GM08714 (cell line): ENCODE results near the gene TRIM13.
"Not testable (repeated sequence)": the region's sequence is repeated elsewhere in the genome, so short reads cannot be mapped to it uniquely, and the experiment has no call there.

Source experiments
- H3K4me3 ChIP-seq: fragments of 200-500 bp; sonication (Bioruptor generic); 2 replicates; pipeline ENCODE4 v1.5.1; 2014; ENCODE audit warnings: mild to moderate bottlenecking, low read length, inconsistent platforms
- ZNF274 ChIP-seq: IDR thresholded peaks from 2 replicates; pipeline ENCODE4 v1.6.1; 2012; ENCODE audit warnings: mild to moderate bottlenecking, low read depth, low read length

The TRIM13 gene

DNA sequence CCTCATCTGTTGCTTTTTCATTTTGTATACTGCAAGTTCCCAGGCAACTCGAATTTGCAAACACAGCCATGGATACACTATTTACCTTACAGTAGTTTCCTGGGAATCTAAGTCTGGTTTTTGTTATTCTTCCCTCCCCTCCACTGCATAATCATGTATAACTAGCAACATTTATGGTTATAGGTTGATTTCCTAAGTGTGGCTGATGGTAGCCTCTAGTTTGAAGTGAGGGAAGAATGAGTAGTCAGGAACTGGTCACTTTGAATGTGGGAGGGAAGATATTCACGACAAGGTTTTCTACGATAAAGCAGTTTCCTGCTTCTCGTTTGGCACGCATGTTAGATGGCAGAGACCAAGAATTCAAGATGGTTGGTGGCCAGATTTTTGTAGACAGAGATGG, 18.4 kb downstream of the TRIM13 start, which contains the start of gene KCNRG:
KCNRG (plus strand) TSS at position 187 of the 400 bp plus-strand sequence; CDS start at position 237, 50 bp downstream.
- TF ChIP-seq ZNF274: no peak
- no peak within 1 kb of the TSS for H3K4me3 ChIP-seq

DNA sequence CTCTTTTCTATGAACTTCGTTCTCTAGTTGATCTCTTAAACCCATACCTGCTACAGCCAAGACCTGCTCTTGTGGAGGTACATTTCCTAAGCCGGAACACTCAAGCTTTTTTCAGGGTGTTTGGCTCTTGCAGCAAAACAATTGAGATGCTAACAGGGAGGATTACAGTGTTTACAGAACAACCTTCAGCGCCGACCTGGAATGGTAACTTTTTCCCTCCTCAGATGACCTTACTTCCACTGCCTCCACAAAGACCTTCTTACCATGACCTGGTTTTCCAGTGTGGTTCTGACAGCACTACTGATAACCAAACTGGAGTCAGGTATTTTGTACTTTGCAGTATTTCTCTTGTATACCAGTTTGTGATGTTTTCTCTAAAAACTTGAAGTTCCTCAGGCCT, 18.9 kb downstream of the TRIM13 start:
- no peak overlapping the region for H3K4me3 ChIP-seq
- no peak for TF ChIP-seq ZNF274

DNA sequence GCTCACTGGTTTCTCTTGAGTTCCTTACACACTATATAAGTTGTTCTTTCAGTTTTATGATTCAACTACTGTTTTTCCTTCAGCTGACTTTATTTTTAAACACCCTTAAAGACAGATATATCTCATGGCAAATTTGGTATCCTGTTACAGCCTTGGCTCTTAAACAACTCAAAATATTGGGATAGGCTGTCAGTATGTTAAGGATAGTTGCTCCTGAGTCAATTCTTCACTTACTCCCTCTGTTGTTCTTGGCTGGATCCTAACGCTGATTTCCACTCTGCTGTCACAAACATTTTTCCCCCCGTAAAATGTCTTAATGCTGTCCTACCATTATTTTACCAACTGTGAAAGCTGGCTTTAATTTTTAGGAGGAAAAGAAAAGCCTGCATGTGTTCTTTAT, 19.6 kb downstream of the TRIM13 start:
- H3K4me3 ChIP-seq: no peak overlapping the region
- no peak for TF ChIP-seq ZNF274

GRCh38 chr13:50017819-50018218, 21.0 kb downstream of the TRIM13 start:
- no peak for TF ChIP-seq ZNF274
- no peak overlapping the region for H3K4me3 ChIP-seq

- H3K4me3 ChIP-seq: no peak overlapping the region
- TF ChIP-seq ZNF274: no peak
Observed at GRCh38 chr13:50025436-50025835, 28.6 kb downstream of the TRIM13 start.

- no peak overlapping the region for H3K4me3 ChIP-seq
- TF ChIP-seq ZNF274: no peak
Observed at GRCh38 chr13:50026788-50027473, 30.1 kb downstream of the TRIM13 start.

- no peak overlapping the region for H3K4me3 ChIP-seq
- no peak for TF ChIP-seq ZNF274
Observed at GRCh38 chr13:50030315-50030714, 33.5 kb downstream of the TRIM13 start.

DNA sequence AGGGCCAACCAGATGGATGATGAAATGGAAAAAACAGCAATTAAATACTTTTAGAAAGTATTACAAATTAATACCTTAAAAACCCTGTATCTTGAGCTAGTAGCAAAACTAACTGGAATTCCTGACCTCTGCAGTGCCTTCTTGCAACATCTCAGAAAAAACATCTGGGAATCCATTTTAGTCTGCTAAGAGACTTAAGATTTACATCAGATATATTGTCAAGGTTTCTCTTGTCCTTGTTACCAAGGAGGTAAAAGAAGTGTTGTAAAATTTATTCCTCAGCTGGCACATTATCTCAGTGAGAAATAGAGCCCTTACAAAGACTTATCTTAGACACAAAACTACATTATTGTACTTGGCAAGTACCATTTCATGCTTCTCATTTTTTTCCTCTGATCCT, 36.9 kb downstream of the TRIM13 start:
- no peak for TF ChIP-seq ZNF274
- H3K4me3 ChIP-seq: no peak overlapping the region

DNA sequence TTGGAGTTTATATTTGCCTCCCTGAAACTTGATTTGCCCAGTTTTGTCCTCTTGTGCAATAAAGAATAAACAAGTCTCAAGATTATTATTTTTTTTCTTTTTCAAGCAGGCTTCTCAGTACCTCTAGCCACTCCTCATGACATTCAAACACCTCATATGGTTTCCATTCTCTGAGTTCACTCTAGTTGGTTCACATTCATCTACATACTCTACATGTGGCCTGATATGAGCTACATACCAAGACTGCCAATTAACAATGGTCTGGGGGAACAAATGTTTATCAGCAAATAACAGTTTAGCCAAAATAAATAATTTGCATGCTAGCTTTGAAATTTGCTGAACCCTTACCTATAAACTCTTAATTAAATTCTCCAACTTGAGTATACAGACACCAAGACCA, 40.9 kb downstream of the TRIM13 start:
- TF ChIP-seq ZNF274: no peak

GRCh38 chr13:50038266-50038665, 41.4 kb downstream of the TRIM13 start:
- no peak overlapping the region for H3K4me3 ChIP-seq
- no peak for TF ChIP-seq ZNF274

More for the DNA sequence above, 40.9 kb downstream of the TRIM13 start:
- no peak overlapping the region for H3K4me3 ChIP-seq

DNA sequence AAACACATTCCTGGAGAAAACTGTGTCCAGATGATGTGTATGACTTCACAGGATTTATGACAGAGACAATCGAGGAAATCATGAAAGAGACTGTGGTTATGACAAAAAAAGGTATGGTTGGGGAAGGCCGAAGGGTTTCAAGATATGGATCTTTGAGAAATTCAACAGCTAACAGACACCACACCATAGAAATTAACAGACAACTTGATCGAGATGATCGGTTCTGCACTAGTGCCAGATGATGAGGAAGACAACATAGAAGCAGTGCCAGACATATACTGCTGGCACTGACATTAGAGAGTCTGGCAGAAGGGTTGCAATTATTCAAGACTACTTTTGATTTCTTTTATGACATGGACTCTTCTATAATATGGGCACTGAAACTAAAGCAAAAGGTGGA, 55.6 kb downstream of the TRIM13 start:
- TF ChIP-seq ZNF274: no peak
- H3K4me3 ChIP-seq: no peak overlapping the region

DNA sequence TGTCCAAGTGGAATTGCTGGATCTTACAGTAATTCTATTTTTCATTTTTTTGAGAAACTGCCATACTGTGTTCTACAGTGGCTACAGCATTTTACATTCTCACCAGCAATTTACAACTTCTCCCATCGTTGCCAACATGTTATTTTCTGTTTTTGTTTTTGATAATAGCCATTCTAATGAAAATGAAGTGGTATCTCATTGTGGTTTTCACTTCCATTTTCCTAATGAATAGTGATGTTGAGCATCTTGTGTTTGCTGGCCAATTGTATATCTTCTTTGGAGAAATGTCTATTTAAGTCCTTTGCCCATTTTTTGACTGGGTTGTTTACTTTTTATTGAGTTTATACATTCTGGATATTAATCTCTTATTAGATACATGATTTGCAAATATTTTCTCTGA, 57.0 kb downstream of the TRIM13 start:
- no peak for TF ChIP-seq ZNF274
- H3K4me3 ChIP-seq: no peak overlapping the region

GRCh38 chr13:50055454-50055853, 58.6 kb downstream of the TRIM13 start:
- no peak overlapping the region for H3K4me3 ChIP-seq
- TF ChIP-seq ZNF274: no peak

DNA sequence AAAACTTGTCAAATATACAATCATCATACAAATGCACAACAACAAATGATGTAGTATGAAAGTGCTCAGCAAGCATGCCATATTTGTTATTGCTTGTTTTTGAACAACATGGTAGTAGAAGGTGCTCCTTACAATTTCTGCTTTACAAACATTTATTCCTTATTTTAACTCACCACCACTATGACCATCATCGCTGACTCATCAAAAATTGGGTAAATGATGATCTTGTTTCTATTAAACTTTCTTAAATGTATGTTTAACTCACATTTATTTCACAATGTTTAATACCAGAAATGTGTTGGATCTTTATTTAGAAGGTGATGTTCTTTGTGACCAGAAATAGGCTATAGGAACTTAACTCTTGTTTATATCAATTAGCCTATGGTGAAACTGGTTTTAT, 63.9 kb downstream of the TRIM13 start:
- no peak overlapping the region for H3K4me3 ChIP-seq
- TF ChIP-seq ZNF274: no peak

DNA sequence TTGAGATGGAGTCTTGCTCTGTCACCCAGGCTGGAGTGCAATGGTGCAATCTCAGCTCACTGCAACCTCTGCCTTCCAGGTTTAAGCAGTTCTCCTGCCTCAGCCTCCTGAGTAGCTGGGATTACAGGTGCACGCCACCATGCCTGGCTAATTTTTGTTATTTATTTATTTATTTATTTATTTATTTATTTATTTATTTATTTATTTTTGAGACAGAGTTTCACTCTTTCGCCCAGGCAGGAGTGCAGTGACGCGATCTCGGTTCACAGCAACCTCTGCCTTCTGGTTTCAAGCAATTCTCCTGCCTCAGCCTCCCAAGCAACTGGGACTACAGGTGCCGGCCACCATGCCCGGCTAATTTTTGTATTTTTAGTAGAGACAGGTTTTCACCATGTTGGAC, 65.5 kb downstream of the TRIM13 start:
- not testable (repeated sequence) for H3K4me3 ChIP-seq

GRCh38 chr13:50065712-50066111, 68.9 kb downstream of the TRIM13 start:
- TF ChIP-seq ZNF274: no peak
- no peak overlapping the region for H3K4me3 ChIP-seq
